ENCODE measurements around the gene APBA2.

GRCh38 chr15:28967990-28968389 lies 82.2 kb downstream of the APBA2 start:
- TF ChIP-seq CTCF (conservative IDR thresholded peaks at IDR 0.05) (no peak), ZFX (IDR thresholded peaks at IDR 0.05) (no peak)

Data from C4-2B (cell line).